Neuronal stem cell (in vitro differentiated cells): ENCODE data around the gene TAB3.

ENCODE experiments used
- DNase-seq: peaks from one replicate; pipeline ENCODE4 v3.0.0-alpha.2; 2013; ENCODE audit warnings: low spot score
- H2AFZ ChIP-seq: one replicate; pipeline ENCODE4 v1.6.1; 2013; ENCODE audit warnings: mild to moderate bottlenecking, low read length, inconsistent platforms
- H2AK5ac ChIP-seq: 2 replicates; pipeline ENCODE4 v1.6.1; 2013; ENCODE audit warnings: low read depth, mild to moderate bottlenecking, inconsistent platforms, low read length, moderate library complexity, mixed read lengths
- H2BK120ac ChIP-seq: 2 replicates; pipeline ENCODE4 v1.6.1; 2013; ENCODE audit warnings: low read depth, mild to moderate bottlenecking, inconsistent platforms, low read length, moderate library complexity, mixed read lengths
- H2BK12ac ChIP-seq: one replicate; pipeline ENCODE4 v1.6.1; 2013; ENCODE audit warnings: low read length, inconsistent platforms
- H2BK15ac ChIP-seq: 2 replicates; pipeline ENCODE4 v1.6.1; 2013; ENCODE audit warnings: mild to moderate bottlenecking, low read length, inconsistent platforms, mixed read lengths
- H2BK5ac ChIP-seq: one replicate; pipeline ENCODE4 v1.6.1; 2013; ENCODE audit warnings: inconsistent platforms, mild to moderate bottlenecking, low read length, moderate library complexity
- H3K14ac ChIP-seq: one replicate; pipeline ENCODE4 v1.6.1; 2013; ENCODE audit warnings: low read length, inconsistent platforms
- H3K18ac ChIP-seq: 2 replicates; pipeline ENCODE4 v1.6.1; 2013; ENCODE audit warnings: low read length, inconsistent platforms
- H3K23ac ChIP-seq: 2 replicates; pipeline ENCODE4 v1.6.1; 2013; ENCODE audit warnings: low read depth, mild to moderate bottlenecking, mixed read lengths, low read length, inconsistent platforms; ENCODE audit not compliant: poor library complexity
- H3K27ac ChIP-seq: replicated peaks from 3 replicates; pipeline ENCODE4 v1.5.1; 2013; ENCODE audit warnings: low read length, inconsistent platforms
- H3K27me3 ChIP-seq, 3 experiments: 2 replicates each; pipeline ENCODE4 v1.6.1; 2013; ENCODE audit warnings: low read length in 3 of 3, mild to moderate bottlenecking in 2 of 3, inconsistent platforms in 1 of 3, low read depth in 1 of 3, mixed read lengths in 1 of 3, moderate library complexity in 1 of 3; ENCODE audit not compliant: control insufficient read depth in 3 of 3, insufficient read depth in 3 of 3
- H3K36me3 ChIP-seq, 2 donors: replicated peaks in 1 of 2; 2 replicates each; pipeline ENCODE4 v1.6.1; 2013; ENCODE audit warnings: low read length in 2 of 2; ENCODE audit not compliant: control insufficient read depth in 2 of 2, insufficient read depth in 2 of 2
- H3K4ac ChIP-seq: 2 replicates; pipeline ENCODE4 v1.6.1; 2013; ENCODE audit warnings: inconsistent platforms, mild to moderate bottlenecking, low read length, moderate library complexity
- H3K4me1 ChIP-seq, 2 donors: 1 replicate in 1 of 2; 2 replicates in 1 of 2; pipeline ENCODE4 v1.6.1; 2013; ENCODE audit warnings: low read length in 2 of 2, low read depth in 1 of 2; ENCODE audit not compliant: control insufficient read depth in 2 of 2, insufficient read depth in 1 of 2
- H3K4me2 ChIP-seq: one replicate; pipeline ENCODE4 v1.6.1; 2013; ENCODE audit warnings: mild to moderate bottlenecking, low read length, inconsistent platforms; ENCODE audit not compliant: insufficient read depth, poor library complexity, severe bottlenecking
- H3K4me3 ChIP-seq, 2 donors: 2 replicates each; pipeline ENCODE4 v1.5.1; 2013; ENCODE audit warnings: low read length in 2 of 2, mild to moderate bottlenecking in 2 of 2, inconsistent platforms in 1 of 2, moderate library complexity in 1 of 2
- H3K79me1 ChIP-seq: one replicate; pipeline ENCODE4 v1.6.1; 2013; ENCODE audit warnings: low read depth, mild to moderate bottlenecking, inconsistent platforms, low read length, moderate library complexity
- H3K9ac ChIP-seq: one replicate; pipeline ENCODE4 v1.6.1; 2013; ENCODE audit warnings: mild to moderate bottlenecking, low read depth, low read length, inconsistent platforms; ENCODE audit not compliant: poor library complexity
- H3K9me3 ChIP-seq, 2 donors: replicated peaks in 1 of 2; 2 replicates each; pipeline versions ENCODE3 to v1.6.1; 2013; ENCODE audit warnings: low read length in 2 of 2, mild to moderate bottlenecking in 2 of 2, inconsistent platforms in 1 of 2, low read depth in 1 of 2, mixed read lengths in 1 of 2, moderate library complexity in 1 of 2; ENCODE audit not compliant: control insufficient read depth in 2 of 2, insufficient read depth in 1 of 2
- H4K8ac ChIP-seq: one replicate; pipeline ENCODE4 v1.6.1; 2013; ENCODE audit warnings: low read depth, mild to moderate bottlenecking, inconsistent platforms, low read length, moderate library complexity
- H4K91ac ChIP-seq: one replicate; pipeline ENCODE4 v1.6.1; 2013; ENCODE audit warnings: low read length, low read depth, mild to moderate bottlenecking, inconsistent platforms; ENCODE audit not compliant: poor library complexity
- WGBS, 2 donors: extraction: QIAGEN DNeasy Blood & Tissue Kit; methylation state at CpG; one replicate each; pipeline ENCODE4 v1.1.7; 2013; ENCODE audit warnings: missing lambda C conversion rate in 2 of 2, mixed read lengths in 1 of 2; ENCODE audit not compliant: insufficient read length in 2 of 2, insufficient replicate concordance in 1 of 2; ENCODE audit errors: extremely low coverage in 2 of 2; 5-methylcytosine and 5-hydroxymethylcytosine counted together

TAB3 gene

DNA sequence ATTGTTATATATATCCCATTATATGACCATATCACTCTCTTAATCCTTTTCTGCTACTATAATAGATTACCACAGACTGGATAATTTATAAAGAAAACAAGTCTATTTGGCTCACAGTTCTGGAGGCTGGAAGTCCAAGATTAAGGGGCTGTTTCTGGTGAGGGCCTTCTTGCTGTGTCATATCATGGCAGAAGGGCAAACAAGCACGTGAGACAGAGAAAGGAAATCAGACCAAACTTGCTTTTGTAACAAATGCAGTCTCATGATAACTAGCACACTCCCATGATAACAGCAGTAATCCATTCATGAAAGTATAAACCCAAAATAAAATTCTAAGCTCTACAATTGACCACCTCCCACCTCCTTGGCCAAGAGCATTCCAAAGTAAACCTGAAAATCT, 16.3 kb upstream of the TAB3 start:
- no peak overlapping the region for H3K9ac ChIP-seq
- H2AFZ ChIP-seq: no peak overlapping the region
- no peak overlapping the region for H2BK15ac ChIP-seq
- peaks cover 2 to 7% of the 10 kb centered on the region in 2 donors for H3K4me1 ChIP-seq
- no peaks in the 10 kb centered on the region for H3K79me1 ChIP-seq
- no peak overlapping the region for H3K4me2 ChIP-seq
- H4K8ac ChIP-seq: no peak overlapping the region
- H3K4ac ChIP-seq: no peak overlapping the region
- no peak overlapping the region for H2BK120ac ChIP-seq
- H3K23ac ChIP-seq: no peak overlapping the region
- H3K9me3 ChIP-seq: no peaks in the 10 kb centered on the region
- H3K4me3 ChIP-seq: no peak overlapping the region
- no peak overlapping the region for H2BK5ac ChIP-seq
- no peak for DNase-seq
- H2BK12ac ChIP-seq: no peak overlapping the region
- no peak overlapping the region for H2AK5ac ChIP-seq
- H3K27ac ChIP-seq: no peak overlapping the region
- H4K91ac ChIP-seq: no peak overlapping the region
- no CpG with 5 or more reads among the region's 1 CpG for WGBS, 2 donors
- no peak overlapping the region for H3K18ac ChIP-seq
- H3K14ac ChIP-seq: no peak overlapping the region
- no peaks in the 10 kb centered on the region for H3K36me3 ChIP-seq
- no peaks in the 10 kb centered on the region for H3K27me3 ChIP-seq

DNA sequence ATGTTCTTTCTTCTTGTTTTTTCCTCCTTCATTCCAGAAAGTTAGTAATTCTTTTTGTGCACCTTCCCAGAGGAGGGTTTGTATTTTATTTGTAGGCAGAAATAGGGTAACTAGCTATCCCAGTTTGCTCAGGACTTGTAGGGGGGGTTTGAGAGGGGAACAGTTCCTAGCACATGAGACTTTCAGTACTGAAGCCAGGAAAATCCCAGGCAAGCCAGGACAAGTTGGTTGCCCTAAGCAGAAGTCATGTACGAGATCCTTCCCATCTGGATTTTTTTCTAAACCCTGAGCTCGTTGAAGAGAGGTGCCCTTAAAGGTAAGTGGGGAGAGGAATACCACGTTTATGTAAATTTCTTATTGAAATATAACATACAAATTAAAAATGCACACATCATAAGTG, 15.6 kb upstream of the TAB3 start:
- no peaks in the 10 kb centered on the region for H3K9me3 ChIP-seq
- no peak overlapping the region for H2BK12ac ChIP-seq
- DNase-seq: no peak
- H2BK15ac ChIP-seq: no peak overlapping the region
- no peak overlapping the region for H2BK120ac ChIP-seq
- WGBS, 2 donors: no CpG with 5 or more reads among the region's 3 CpGs
- no peak overlapping the region for H3K4me3 ChIP-seq
- no peak overlapping the region for H4K8ac ChIP-seq
- no peaks in the 10 kb centered on the region for H3K36me3 ChIP-seq
- peaks cover 0 to under 1% (median 0%) of the 10 kb centered on the region in 3 experiments for H3K27me3 ChIP-seq
- no peak overlapping the region for H3K4me2 ChIP-seq
- H2AFZ ChIP-seq: no peak overlapping the region
- H3K14ac ChIP-seq: no peak overlapping the region
- H3K4me1 ChIP-seq: peaks cover 0 to 3% of the 10 kb centered on the region in 2 donors
- no peak overlapping the region for H3K4ac ChIP-seq
- no peaks in the 10 kb centered on the region for H3K79me1 ChIP-seq
- H2AK5ac ChIP-seq: no peak overlapping the region
- no peak overlapping the region for H3K9ac ChIP-seq
- no peak overlapping the region for H4K91ac ChIP-seq
- no peak overlapping the region for H3K23ac ChIP-seq
- H3K18ac ChIP-seq: no peak overlapping the region
- H3K27ac ChIP-seq: no peak overlapping the region
- no peak overlapping the region for H2BK5ac ChIP-seq

DNA sequence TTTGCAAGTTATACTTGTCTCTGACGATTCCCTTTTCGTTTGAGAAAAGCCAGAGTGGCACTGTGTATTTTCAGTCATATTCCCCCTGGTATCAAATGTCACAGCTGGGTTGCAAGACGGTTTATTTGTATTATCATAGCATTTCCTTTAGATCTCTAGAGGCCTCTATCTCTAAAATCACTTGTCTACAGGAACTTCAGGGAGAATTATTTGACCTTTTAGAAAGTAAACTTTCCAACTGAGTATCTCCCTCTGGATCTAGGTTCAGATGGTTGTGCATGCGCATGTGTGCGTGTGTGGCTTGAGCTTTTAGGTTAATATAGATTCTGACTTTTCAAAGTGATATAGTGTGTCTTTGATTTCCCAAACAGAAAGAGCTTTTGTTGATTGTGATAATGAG, 15.1 kb upstream of the TAB3 start:
- Histone ChIP-seq H3K27ac (no peak overlapping the region), H2BK15ac (no peak overlapping the region), H3K18ac (no peak overlapping the region), H4K91ac (no peak overlapping the region), H2BK12ac (no peak overlapping the region), H3K4me1 (peaks cover 0 to 2% of the 10 kb centered on the region in 2 donors), H2BK5ac (no peak overlapping the region), H3K9me3 (no peaks in the 10 kb centered on the region), H3K14ac (no peak overlapping the region), H2BK120ac (no peak overlapping the region), H4K8ac (no peak overlapping the region), H3K23ac (no peak overlapping the region), H3K4me3 (no peak overlapping the region), H3K36me3 (no peaks in the 10 kb centered on the region), H3K9ac (no peak overlapping the region), H2AFZ (no peak overlapping the region), H2AK5ac (no peak overlapping the region), H3K79me1 (no peaks in the 10 kb centered on the region), H3K4ac (no peak overlapping the region), H3K4me2 (no peak overlapping the region), H3K27me3 (peaks cover 0 to 5% (median 0%) of the 10 kb centered on the region in 3 experiments)
- no peak for DNase-seq
- no CpG with 5 or more reads among the region's 5 CpGs for WGBS, 2 donors

DNA sequence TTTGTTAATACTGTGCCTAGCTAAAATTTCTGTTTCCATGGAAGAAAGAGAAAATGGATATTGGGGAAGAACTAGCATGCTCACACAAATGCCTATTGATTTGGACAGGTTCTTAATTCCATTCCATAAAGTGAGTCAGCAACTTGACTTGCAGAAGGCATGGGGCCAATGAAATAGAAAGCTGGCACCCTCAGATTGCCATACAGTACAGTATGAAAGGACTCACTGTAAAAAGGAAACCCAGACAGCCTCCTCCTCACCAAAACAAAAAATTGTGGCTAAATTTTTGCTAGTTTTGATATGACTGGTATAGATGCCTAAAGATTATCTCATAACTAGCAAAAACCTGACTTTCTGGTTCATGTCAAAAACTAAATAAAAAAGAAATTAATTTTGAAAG, 11.2 kb upstream of the TAB3 start:
- no peaks in the 10 kb centered on the region for H3K9me3 ChIP-seq
- H3K4me2 ChIP-seq: no peak overlapping the region
- no peak overlapping the region for H3K23ac ChIP-seq
- H3K4me1 ChIP-seq: no peaks in the 10 kb centered on the region
- no peak overlapping the region for H2BK15ac ChIP-seq
- H2AK5ac ChIP-seq: no peak overlapping the region
- no peaks in the 10 kb centered on the region for H3K79me1 ChIP-seq
- H4K91ac ChIP-seq: no peak overlapping the region
- H2AFZ ChIP-seq: no peak overlapping the region
- H3K18ac ChIP-seq: no peak overlapping the region
- no peak overlapping the region for H3K4me3 ChIP-seq
- H4K8ac ChIP-seq: no peak overlapping the region
- H2BK5ac ChIP-seq: no peak overlapping the region
- no peak overlapping the region for H3K9ac ChIP-seq
- H2BK120ac ChIP-seq: no peak overlapping the region
- peaks cover 0 to 6% (median 0%) of the 10 kb centered on the region in 3 experiments for H3K27me3 ChIP-seq
- H3K14ac ChIP-seq: no peak overlapping the region
- no peak overlapping the region for H3K4ac ChIP-seq
- H2BK12ac ChIP-seq: no peak overlapping the region
- no peaks in the 10 kb centered on the region for H3K36me3 ChIP-seq
- H3K27ac ChIP-seq: no peak overlapping the region
- no peak for DNase-seq
